GM21825 (cell line): ENCODE results near the gene ADAT1.

Experiments used
- ATAC-seq: cut with Tn5 transposase; IDR thresholded peaks from one replicate; pipeline ENCODE4 v1.9.1; 2021; ENCODE audit warnings: mild to moderate bottlenecking, moderate library complexity; ENCODE audit not compliant: unreplicated experiment

The ADAT1 gene, protein sequence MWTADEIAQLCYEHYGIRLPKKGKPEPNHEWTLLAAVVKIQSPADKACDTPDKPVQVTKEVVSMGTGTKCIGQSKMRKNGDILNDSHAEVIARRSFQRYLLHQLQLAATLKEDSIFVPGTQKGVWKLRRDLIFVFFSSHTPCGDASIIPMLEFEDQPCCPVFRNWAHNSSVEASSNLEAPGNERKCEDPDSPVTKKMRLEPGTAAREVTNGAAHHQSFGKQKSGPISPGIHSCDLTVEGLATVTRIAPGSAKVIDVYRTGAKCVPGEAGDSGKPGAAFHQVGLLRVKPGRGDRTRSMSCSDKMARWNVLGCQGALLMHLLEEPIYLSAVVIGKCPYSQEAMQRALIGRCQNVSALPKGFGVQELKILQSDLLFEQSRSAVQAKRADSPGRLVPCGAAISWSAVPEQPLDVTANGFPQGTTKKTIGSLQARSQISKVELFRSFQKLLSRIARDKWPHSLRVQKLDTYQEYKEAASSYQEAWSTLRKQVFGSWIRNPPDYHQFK

DNA sequence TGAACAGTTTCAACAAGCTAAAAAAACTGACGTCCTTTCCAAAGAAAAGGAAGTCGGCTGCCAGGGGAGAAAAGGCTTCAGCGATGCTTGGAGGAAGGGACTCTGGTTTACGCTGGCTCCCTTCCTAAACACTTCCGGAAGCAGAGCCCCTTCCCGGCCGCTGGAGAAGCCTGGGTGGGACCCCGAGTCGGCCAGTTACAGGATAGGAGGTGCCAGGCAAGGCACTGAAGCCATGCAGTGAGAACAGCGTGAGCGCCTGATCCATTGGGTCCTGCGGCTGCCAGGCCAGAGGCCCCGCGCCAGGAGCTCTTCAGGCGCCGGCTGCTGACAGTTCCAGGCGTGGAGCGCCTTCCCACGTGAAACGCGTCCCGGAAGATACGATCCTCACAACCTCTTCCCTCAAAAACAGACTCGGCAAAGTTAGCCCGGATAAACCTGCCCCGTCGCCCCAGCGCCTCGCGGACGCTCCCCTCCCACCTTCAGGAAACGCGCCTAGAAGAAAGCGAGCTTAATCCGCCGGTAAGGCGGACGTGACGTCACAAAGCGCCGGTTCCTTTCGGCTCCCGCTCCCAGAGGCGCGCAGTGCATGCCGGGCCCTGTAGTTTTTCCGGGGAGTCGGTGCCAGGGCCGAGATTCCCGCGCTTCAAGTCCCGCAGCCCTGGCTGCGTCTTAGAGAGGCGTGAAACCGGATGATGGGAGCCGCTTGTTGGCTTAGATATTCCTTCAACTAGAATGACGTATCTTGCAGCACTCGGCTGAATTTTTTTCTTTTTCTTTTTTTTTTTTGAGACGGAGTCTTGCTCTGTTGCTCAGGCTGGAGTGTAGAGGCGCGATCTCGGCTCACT is at the start of gene ADAT1:
Gene ADAT1 (minus strand): TSS at position 521 of the 845 bp plus-strand sequence. CDS start 2,482 bp downstream, outside the sequence.
- ATAC-seq: peak; percentile 97

GRCh38 chr16:75667503-75667902 is 44.4 kb upstream of the ADAT1 start:
- no peak for ATAC-seq

- no peak for ATAC-seq
Observed at GRCh38 chr16:75660726-75661302, 37.7 kb upstream of the ADAT1 start.

DNA sequence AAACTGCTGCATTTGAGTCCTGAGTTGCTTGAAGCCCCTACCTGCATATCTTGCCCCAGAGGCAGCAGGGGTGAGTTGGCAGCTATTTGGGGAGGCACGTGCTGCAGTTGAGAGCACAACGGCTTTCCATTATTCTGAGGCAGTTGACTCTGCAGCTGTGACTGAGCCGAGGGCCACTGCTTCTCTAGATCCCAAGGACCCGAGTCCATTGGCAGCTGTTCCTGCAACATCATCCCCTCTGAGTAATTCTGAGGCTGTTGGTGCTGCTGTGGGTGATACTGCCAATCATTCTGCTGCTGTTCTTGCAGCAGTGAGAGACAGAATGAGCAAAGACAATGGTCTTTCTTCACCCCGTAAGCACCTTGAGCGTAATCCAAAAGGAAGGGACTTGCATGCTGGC is 37.2 kb upstream of the ADAT1 start:
- no peak for ATAC-seq

- ATAC-seq: no peak
Observed at GRCh38 chr16:75658175-75658574, 35.1 kb upstream of the ADAT1 start.

- no peak for ATAC-seq
Observed at GRCh38 chr16:75653922-75654321, 30.8 kb upstream of the ADAT1 start.

- ATAC-seq: peak; percentile 34
Observed at GRCh38 chr16:75648265-75649076, 25.4 kb upstream of the ADAT1 start.

- peak; percentile 83 for ATAC-seq
Observed at GRCh38 chr16:75647492-75648264, 24.6 kb upstream of the ADAT1 start, which contains the start of the genes KARS1 and TERF2IP. Gene KARS1, minus strand, starts transcription at chr16:75647665. Its CDS starts 26 bp downstream, at chr16:75647639. Gene TERF2IP, plus strand, starts transcription at chr16:75647773. Its CDS starts 110 bp downstream, at chr16:75647883.

GRCh38 chr16:75647112-75647491 is 24.0 kb upstream of the ADAT1 start:
- peak; percentile 21 for ATAC-seq

GRCh38 chr16:75644240-75645012 is 21.3 kb upstream of the ADAT1 start:
- no peak for ATAC-seq

GRCh38 chr16:75640598-75640997 is 17.5 kb upstream of the ADAT1 start:
- ATAC-seq: no peak

DNA sequence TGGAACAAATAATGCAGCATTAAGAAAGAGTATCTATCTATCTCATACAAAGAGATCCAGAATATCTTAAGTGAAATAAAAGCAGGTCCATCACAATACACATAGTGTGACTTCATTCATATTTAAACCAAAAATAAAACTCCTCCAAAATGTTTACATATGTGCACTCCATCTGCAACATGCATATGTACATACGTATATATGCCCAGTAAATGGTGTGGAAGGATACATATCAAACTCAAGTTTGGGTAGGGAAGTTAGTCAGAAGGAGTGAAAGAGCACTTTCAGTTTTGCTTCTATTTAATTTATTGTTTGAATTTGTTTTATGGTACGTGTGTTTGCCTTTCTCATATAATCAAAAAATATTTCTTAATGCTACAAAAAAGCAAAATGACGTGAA is 12.0 kb upstream of the ADAT1 start:
- no peak for ATAC-seq

DNA sequence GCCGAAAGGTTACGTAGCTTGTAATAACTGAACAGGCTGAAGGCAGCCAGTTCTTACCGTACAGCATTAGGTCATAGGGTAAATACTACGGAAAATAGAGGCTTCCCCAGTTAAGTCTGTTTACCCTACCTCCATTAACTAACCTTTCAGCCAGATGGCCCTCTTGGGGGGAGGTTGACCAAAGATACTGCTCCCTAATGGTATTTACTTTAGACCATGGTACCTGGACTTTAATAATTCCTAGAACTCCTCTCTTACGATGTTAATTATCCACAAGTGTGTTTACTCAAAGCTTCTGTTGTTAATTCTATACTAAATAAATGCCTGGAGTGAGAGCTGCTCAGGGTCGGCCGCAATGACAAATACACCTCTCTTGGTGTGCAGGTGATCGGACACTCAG is 9.8 kb upstream of the ADAT1 start:
- ATAC-seq: no peak

GRCh38 chr16:75630052-75630451 is 7.0 kb upstream of the ADAT1 start:
- no peak for ATAC-seq

DNA sequence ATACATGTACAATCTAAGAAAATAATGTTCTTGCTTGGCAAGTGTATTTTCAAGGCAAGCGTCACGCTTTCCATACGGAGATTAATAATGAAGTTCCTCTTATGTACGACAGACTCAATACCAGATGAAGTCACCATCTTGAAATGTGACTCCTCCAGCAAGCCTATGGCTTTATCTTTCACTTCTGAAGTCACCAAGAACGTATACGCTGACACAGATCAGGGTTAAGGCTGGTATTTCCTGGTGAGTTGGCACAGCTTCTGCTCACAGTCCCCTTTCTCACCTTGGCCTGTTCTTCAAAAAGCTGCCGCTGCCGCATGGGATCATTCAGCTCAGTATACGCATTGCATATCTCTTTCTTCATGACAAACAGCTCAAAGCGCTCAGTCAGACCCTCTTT is 6.1 kb upstream of the ADAT1 start:
- no peak for ATAC-seq

DNA sequence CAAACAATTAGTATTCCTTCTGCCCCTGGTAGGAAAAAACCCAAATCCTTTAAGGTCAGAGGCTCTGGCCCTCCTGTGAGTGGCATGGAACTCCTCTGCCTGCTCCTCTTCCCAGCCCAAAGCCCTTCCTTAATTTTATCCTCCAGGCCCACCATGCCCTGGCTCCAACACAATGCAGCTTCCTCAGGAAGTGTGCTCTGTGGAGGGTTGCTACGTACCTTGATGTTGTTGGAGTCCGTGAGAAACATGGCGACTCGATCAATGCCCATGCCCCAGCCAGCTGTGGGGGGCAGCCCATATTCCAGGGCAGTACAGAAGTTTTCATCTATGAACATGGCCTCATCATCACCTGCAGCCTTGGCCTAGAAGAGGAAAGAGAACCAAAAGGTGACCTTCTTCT is 5.3 kb upstream of the ADAT1 start:
- no peak for ATAC-seq

DNA sequence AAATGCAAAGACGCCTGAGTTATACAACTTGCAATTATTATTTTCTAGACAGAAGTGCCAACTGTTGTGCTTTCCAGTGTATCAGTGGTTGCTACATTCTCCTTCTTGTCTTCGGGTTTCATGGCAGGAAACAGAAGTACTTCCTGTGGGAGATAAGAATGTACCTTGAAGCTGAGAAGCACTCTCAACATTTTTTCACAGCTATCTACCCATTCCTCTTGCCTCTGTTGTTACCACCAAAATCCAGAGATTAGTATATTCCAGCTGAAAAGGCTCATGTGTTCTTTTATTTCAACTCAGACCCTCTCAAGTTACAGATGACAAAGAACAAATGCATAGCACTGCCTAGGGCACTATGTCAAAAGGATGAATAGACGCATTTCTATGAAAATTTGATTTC is 4.8 kb upstream of the ADAT1 start:
- no peak for ATAC-seq

GRCh38 chr16:75626806-75627205 is 3.7 kb upstream of the ADAT1 start:
- ATAC-seq: no peak

- ATAC-seq: no peak
Observed at GRCh38 chr16:75624921-75625334, 1.8 kb upstream of the ADAT1 start.
